Eye (tissue), 1 donor: ENCODE measurements around the gene TAAR5.
A peak's percentile ranks its signal among the peaks of the same experiment; 100 is the strongest.
"Not testable (repeated sequence)": the region's sequence is repeated elsewhere in the genome, so short reads cannot be mapped to it uniquely, and the experiment has no call there.

Experiments used
- DNase-seq: peaks from one replicate; pipeline ENCODE4 v3.0.0-alpha.2; 2015

The TAAR5 gene

GRCh38 chr6:132569170-132569569 lies 20.4 kb downstream of the TAAR5 start:
- no peak for DNase-seq

GRCh38 chr6:132568611-132569010 lies 20.9 kb downstream of the TAAR5 start:
- DNase-seq = peak; percentile 20

- peak; percentile 75 for DNase-seq
Observed at GRCh38 chr6:132567566-132567965, 22.0 kb downstream of the TAAR5 start.

- no peak for DNase-seq
Observed at GRCh38 chr6:132566404-132566803, 23.1 kb downstream of the TAAR5 start.

GRCh38 chr6:132560087-132560486 lies 29.5 kb downstream of the TAAR5 start:
- DNase-seq = not testable (repeated sequence)

GRCh38 chr6:132552372-132552771 lies 37.2 kb downstream of the TAAR5 start, which contains the start of gene TAAR8:
TSS of gene TAAR8 (plus strand) at chr6:132552672. CDS start at chr6:132552693, 21 bp downstream.
- DNase-seq = no peak

- DNase-seq = no peak
Observed at GRCh38 chr6:132551214-132551613, 38.3 kb downstream of the TAAR5 start.

GRCh38 chr6:132548746-132549463 lies 40.6 kb downstream of the TAAR5 start:
- no peak for DNase-seq

- DNase-seq = no peak
Observed at GRCh38 chr6:132544826-132545225, 44.7 kb downstream of the TAAR5 start.
